Ecto neural progenitor cell (in vitro differentiated cells): ENCODE measurements around the gene WWTR1.

Experiments used
- DNase-seq: peaks from one replicate; pipeline ENCODE4 v3.0.0-alpha.2; 2018; ENCODE audit warnings: low spot score

WWTR1 gene

GRCh38 chr3:149655826-149656574, 1.8 kb downstream of the WWTR1 start:
- DNase-seq, result no peak

DNA sequence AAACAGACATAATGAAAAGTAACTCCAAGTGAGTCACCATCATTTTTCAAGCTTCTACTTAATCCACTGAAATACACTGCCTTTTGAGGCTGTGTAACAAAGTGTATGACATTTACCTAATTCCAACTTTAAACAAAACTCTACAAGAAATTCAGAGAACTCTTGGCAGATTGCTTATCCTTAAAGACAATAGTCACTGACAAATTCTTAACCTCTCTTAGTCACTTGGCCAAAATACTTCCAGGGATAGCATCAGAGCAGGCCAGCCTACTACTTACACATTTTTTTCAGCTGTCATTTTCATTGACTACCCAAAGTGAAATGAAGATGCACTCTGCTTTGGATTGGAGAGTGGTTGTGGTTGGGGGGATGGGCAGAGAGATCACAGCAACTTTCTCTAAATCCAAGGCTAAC, 3.6 kb downstream of the WWTR1 start:
- DNase-seq, result no peak

DNA sequence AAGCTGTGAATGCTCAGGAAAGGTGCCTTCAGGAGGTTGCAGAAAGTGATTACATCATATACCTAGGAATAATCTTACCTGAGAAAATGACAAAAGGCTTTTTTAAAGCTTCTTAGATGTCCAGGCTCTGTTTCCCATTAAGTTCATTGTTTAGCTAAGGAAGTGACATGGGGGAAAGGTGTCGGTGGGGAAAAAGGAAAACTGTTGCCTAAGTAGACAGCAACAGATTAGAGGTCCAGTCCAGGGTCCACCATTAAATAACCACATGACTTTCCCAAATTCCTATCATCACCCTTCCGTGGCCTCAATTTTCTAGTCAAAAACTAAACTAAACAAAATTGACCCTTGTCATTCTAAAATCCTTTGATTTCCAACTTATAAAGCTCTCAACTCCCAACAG, 4.3 kb downstream of the WWTR1 start:
- no peak for DNase-seq

- no peak for DNase-seq
These were observed 4.7 kb downstream of the WWTR1 start for GRCh38 chr3:149653136-149653535.

GRCh38 chr3:149650828-149651227, 7.0 kb downstream of the WWTR1 start:
- DNase-seq, result no peak

DNA sequence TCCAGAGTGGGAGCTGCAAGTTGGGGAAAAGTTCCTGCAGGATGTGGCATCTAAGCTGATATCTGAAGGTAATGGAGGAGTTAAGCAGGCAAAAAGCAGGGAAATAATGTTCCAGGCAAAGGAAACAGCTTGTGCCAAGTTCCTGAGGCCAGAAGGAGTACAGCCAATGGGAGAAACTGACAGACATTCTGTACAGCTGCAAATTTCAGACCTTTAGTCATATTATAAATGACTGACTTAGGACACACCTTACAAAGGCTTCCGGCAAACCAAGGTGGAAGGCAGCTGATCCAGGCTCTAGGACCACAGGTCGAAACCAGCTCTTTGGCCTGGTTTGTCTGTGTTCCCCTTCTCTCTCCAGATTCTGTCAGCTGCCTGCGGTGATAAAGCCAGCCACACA, 9.3 kb downstream of the WWTR1 start:
- no peak for DNase-seq

DNA sequence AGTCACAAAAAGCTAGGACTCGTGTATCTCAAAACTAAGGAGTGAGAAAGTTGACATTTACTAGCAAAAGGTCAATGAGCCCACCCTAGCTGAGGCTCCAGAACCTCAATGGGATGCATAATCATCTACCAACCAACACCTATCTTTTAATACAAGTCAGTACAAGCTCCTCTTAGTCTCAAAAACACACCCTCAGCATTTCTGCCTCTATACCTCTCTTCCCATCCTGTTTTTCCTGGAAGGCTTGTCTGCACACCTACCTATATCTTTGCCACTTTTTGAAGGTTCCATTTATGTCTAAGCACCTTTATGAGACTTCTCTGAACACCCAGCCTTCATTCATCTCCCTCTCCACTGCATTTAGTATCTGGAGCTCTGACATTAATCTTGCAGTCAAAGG, 10.0 kb downstream of the WWTR1 start:
- DNase-seq, result no peak

GRCh38 chr3:149647285-149647684, 10.5 kb downstream of the WWTR1 start:
- DNase-seq, result no peak

DNA sequence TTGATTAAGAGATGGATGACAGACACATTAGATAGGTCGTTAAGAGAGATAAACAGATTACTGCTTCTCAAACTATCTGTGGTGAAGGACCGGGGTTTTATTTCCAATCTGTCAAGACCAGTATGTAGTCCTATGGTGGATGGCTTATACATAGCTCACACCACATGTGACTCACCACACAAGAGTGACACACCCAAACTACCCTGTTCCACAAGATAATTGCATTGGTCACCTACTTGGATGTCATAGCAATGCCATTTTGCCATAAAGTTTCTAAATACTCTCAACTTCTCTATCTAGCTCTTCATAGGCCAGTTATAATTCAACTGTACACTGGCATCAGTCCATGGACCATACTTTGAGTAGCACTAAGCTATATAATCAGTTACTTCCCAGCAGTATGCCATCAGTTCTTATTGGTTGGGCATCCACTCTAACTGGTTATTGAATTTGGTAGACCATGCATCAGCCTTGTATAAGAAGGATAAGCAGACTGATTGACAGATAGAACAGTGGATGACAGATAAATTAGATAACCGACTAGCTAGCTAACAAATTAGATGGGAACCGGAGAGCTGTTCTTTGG, 11.6 kb downstream of the WWTR1 start:
- no peak for DNase-seq

DNA sequence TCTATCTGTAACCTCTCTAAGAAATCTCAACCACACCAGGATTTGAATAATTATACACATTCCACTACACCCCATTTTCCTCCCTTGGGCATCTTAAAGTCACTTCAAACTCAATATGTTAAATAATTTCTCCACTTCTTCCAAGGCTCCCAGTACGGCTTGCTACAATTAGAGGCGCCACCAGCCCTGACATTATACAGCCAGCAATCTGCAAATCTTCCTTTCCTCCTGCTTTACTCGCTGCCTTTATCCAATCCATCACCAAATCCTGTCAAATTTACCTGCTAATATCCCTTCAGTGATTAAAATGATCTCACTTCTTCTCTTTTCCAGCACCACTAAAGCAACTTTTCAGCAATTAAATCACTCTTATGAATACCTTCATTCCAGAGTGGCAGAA, 13.9 kb downstream of the WWTR1 start:
- DNase-seq, result no peak

GRCh38 chr3:149643482-149643798, 14.4 kb downstream of the WWTR1 start:
- no peak for DNase-seq

- no peak for DNase-seq
These were observed 16.7 kb downstream of the WWTR1 start for GRCh38 chr3:149640976-149641728.

- DNase-seq, result no peak
These were observed 18.7 kb downstream of the WWTR1 start for GRCh38 chr3:149639093-149639486.

- DNase-seq, result no peak
These were observed 19.4 kb downstream of the WWTR1 start for GRCh38 chr3:149638228-149639092.

DNA sequence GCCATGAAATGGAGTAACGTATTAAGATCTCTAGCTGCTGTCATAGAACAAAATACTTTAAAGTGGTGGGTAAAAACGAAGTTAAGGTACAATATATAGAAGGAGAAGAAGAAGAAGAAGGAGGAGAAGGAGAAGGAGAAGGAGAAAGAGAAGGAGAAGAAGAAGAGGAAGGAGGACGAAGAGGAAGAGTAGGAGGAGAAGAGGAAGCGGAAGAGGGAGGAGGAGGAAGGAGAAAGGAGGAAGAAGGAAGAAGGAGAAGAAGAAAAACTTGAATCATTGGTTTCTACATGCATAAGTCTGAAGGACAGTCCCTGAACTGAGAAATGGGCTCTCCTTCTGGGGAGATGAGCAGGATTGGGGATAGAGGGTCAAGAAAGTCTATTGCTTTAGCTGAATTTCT, 22.4 kb downstream of the WWTR1 start:
- DNase-seq, result no peak

DNA sequence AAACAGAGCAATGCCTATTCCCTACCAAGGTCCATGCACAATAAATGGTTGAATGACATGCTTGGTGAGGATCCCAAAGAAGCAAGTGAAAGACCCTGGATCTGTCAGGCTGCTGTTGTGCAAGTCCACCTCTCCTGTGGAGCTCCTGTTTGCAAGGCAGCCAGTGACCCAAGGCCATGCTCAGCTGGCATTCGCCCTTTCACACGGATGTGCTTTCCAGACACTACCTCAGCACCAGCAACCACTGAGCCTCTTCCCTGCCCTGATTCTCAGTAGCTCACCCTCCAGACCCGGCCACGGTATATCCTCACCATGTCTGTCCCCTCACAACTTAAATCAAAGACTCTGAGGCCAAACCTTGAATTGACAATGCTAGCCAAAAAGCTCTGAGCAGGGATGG, 23.3 kb downstream of the WWTR1 start:
- DNase-seq, result no peak

DNA sequence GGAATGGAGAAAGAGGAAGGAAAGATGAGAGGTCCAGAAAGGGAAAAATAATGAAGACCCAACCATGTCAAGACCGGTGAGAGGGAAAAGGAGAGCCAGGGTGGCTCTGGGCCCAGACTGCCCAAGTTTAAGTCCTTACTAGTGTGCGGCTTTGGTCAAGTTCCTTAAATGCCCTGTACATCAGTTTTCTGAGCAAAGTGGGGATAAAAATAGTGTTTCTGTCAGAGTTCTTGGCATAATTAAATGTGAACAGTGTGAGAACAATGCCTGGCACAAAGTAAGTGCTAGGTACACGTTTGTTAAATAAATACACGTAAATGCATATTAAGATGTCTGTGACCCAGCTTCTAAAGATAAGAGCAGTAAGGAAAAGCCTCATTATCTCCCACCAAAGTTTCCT, 23.8 kb downstream of the WWTR1 start:
- no peak for DNase-seq

DNA sequence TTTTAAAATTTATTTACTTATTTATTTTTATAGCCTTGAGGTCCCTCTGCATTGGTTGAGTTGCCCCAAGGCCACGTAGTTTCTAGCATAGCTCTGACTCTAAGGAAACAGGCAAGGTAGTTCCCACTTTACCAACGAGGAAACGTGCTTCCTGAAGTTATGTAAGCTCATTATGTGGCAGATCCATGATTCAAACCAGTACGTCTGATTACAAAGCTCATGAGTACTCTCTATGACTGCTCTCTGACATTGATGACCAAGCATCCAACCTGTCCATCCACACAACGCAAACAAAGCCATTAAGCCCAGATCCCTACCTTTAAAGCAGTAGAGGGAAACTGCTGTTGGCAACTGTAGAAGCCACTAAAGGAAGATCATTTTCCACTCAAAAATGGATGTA, 25.6 kb downstream of the WWTR1 start:
- no peak for DNase-seq

- DNase-seq, result no peak
These were observed 27.0 kb downstream of the WWTR1 start for GRCh38 chr3:149630806-149631205.

DNA sequence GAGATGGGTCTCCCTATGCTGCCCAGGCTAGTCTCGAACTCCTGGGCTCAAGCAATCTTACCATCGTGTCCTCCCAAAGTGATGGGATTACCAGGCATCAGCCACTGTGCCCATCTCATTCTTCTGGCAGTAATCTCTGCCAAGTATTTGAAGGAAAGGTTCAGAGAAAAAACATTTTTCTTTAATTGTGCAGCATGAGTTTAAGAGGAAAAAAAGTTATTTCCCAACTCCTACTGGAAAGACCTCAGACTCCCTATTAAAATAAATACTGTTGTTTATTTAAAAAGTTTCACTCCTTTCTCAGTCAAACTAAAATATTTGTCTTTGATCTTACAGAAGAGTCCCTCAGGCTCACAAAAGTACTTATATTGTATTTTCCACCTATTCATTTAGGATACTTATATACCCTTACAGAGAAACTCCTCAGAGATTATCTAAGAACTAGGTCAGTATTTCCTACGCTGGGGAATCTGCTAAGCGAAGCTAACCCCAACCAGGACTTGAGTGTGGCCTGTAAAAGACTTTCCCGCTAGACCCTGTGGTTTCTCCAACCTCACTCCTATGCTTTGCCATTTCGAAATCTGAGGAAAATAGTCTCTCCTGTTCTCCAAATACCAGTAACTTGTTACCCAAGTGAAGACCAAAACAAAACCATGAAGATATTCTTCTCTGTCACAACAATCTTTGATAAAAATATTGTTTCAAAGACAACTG, 28.7 kb downstream of the WWTR1 start:
- no peak for DNase-seq

DNA sequence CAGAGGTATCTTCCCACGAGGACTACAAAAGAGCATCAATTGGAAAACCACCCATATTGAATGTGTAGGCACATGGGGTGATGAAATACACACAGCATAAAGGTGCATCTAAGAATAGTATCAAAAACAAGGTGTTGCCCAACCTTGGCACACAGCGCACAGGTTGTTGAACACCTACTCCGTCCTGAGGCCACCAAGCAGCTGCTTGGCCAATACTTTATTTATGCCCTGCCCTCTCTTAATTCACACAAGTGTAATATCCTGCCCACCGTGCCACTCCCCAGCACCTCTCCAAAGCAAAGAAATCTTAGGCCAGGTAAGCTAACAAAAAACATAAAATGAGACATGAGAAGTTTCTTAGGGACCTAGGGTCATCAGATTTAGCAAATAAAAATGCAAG, 31.2 kb downstream of the WWTR1 start:
- no peak for DNase-seq

- DNase-seq, result no peak
These were observed 32.0 kb downstream of the WWTR1 start for GRCh38 chr3:149625795-149626194.
